H1 (cell line): ENCODE measurements around the gene STRIT1. TPM values are rescaled to one million over a fixed set of nuclear protein-coding genes. Genes with fewer than 3 reads are reported as not detected.

Experiments
- CTCF ChIA-PET: fragments of 300-600 bp; sonication (Branson Sonifier 250); formaldehyde crosslinking; loops from one replicate; lab custom pipeline; 2021; ENCODE audit not compliant: partially characterized antibody; lab: Charles Lee
- POLR2A ChIA-PET: fragments of 300-600 bp; sonication (Branson Sonifier 250); formaldehyde crosslinking; loops from one replicate; lab custom pipeline; 2021; ENCODE audit warnings: inconsistent platforms; ENCODE audit not compliant: partially characterized antibody; lab: Charles Lee
- DNase-seq, 2 experiments: peaks; one replicate each; pipeline versions ENCODE4 v3.0.0 to v3.0.0-alpha.2; 2010 to 2022; ENCODE audit warnings: low spot score in 2 of 2, low read depth in 1 of 2, mixed read lengths in 1 of 2
- FAIRE-seq: peaks from 2 replicates; lab custom pipeline; 2011; peaks lifted over from hg19 to GRCh38; lab: Jason Lieb, UNC
- H2AFZ ChIP-seq: 2 replicates; pipeline ENCODE4 v1.8.1; 2012; ENCODE audit warnings: low read length, inconsistent platforms
- H2AK5ac ChIP-seq: 2 replicates; pipeline ENCODE4 v1.6.1; 2013; ENCODE audit warnings: low read depth, low read length
- H2BK120ac ChIP-seq: replicated peaks from 2 replicates; pipeline ENCODE3; 2013; ENCODE audit warnings: low read depth, low read length, inconsistent platforms
- H2BK12ac ChIP-seq: 2 replicates; pipeline ENCODE4 v1.6.1; 2013; ENCODE audit warnings: low read depth, low read length
- H2BK15ac ChIP-seq: 2 replicates; pipeline ENCODE4 v1.6.1; 2013; ENCODE audit warnings: low read length
- H2BK20ac ChIP-seq: 2 replicates; pipeline ENCODE4 v1.6.1; 2013; ENCODE audit warnings: low read length
- H2BK5ac ChIP-seq: 2 replicates; pipeline ENCODE4 v1.6.1; 2013; ENCODE audit warnings: low read depth, low read length
- H3K14ac ChIP-seq: 2 replicates; pipeline ENCODE4 v1.6.1; 2013; ENCODE audit warnings: inconsistent platforms; ENCODE audit not compliant: insufficient read length
- H3K18ac ChIP-seq: 2 replicates; pipeline ENCODE4 v1.6.1; 2013; ENCODE audit warnings: low read length; ENCODE audit errors: extremely low read depth
- H3K23ac ChIP-seq: 2 replicates; pipeline ENCODE4 v1.6.1; 2013; ENCODE audit warnings: inconsistent platforms; ENCODE audit not compliant: insufficient read length
- H3K23me2 ChIP-seq: 2 replicates; pipeline ENCODE4 v1.6.1; 2013; ENCODE audit warnings: low read depth, low read length
- H3K27ac ChIP-seq: 2 replicates; pipeline ENCODE4 v1.6.1; 2011; ENCODE audit warnings: low read depth, low read length, inconsistent platforms
- H3K27me3 ChIP-seq, 4 experiments: replicated peaks in 1 of 4; 1 replicate in 1 of 4; 2 replicates in 3 of 4; pipeline versions ENCODE4 v1.6.1 to v1.8.1; 2011 to 2013; ENCODE audit warnings: low read length in 3 of 4, mild to moderate bottlenecking in 3 of 4, inconsistent platforms in 2 of 4, mixed read lengths in 2 of 4, moderate library complexity in 1 of 4; ENCODE audit not compliant: control insufficient read depth in 3 of 4, insufficient read depth in 3 of 4; ENCODE audit errors: extremely low read depth in 1 of 4
- H3K36me3 ChIP-seq, 4 experiments: 2 replicates each; pipeline versions ENCODE4 v1.6.1 to v1.8.1; 2011 to 2013; ENCODE audit warnings: mild to moderate bottlenecking in 4 of 4, low read length in 3 of 4, moderate library complexity in 2 of 4, control low read depth in 1 of 4, inconsistent platforms in 1 of 4; ENCODE audit not compliant: insufficient read depth in 4 of 4, control insufficient read depth in 2 of 4
- H3K4ac ChIP-seq: replicated peaks from 2 replicates; pipeline ENCODE3; 2013; ENCODE audit warnings: low read length, low read depth, mixed read lengths, inconsistent platforms; ENCODE audit not compliant: insufficient read length
- H3K4me1 ChIP-seq, 4 experiments: replicated peaks in 1 of 4; 1 replicate in 1 of 4; 2 replicates in 3 of 4; pipeline versions ENCODE4 v1.6.1 to v1.8.1; 2011 to 2013; ENCODE audit warnings: low read length in 3 of 4, inconsistent platforms in 2 of 4, mixed read lengths in 1 of 4; ENCODE audit not compliant: insufficient read depth in 4 of 4, control insufficient read depth in 3 of 4
- H3K4me2 ChIP-seq, 2 experiments: 2 replicates each; pipeline versions ENCODE4 v1.6.1 to v1.8.1; 2011 to 2013; ENCODE audit warnings: low read depth in 2 of 2, low read length in 2 of 2, control low read depth in 1 of 2, inconsistent platforms in 1 of 2, mild to moderate bottlenecking in 1 of 2; ENCODE audit not compliant: insufficient read depth in 1 of 2
- H3K4me3 ChIP-seq, 4 experiments: fragments of 200-600, 300-600 bp in 1 of 4; sonication (generic), shearing (Covaris generic), sonication (Bioruptor Twin) in 1 of 4; 2 replicates each; pipeline versions ENCODE4 v1.5.1 to v1.8.1; 2011 to 2016; ENCODE audit warnings: low read length in 4 of 4, low read depth in 3 of 4, control low read depth in 2 of 4, inconsistent platforms in 2 of 4, mild to moderate bottlenecking in 2 of 4, mixed read lengths in 1 of 4, moderate library complexity in 1 of 4; ENCODE audit not compliant: insufficient read depth in 2 of 4; ENCODE audit errors: extremely low read depth in 1 of 4
- H3K56ac ChIP-seq: replicated peaks from 2 replicates; pipeline ENCODE3; 2013; ENCODE audit warnings: low read depth, mild to moderate bottlenecking, mixed read lengths, low read length, inconsistent platforms; ENCODE audit not compliant: insufficient read length
- H3K79me1 ChIP-seq: 2 replicates; pipeline ENCODE4 v1.6.1; 2013; ENCODE audit warnings: low read depth, low read length, control low read depth
- H3K79me2 ChIP-seq, 2 experiments: 2 replicates each; pipeline versions ENCODE4 v1.6.1 to v1.8.1; 2012 to 2013; ENCODE audit warnings: low read length in 2 of 2, mild to moderate bottlenecking in 2 of 2, inconsistent platforms in 1 of 2; ENCODE audit not compliant: insufficient read depth in 2 of 2, control insufficient read depth in 1 of 2
- H3K9ac ChIP-seq, 4 experiments: replicated peaks in 1 of 4; 1 replicate in 1 of 4; 2 replicates in 3 of 4; pipeline versions ENCODE4 v1.6.1 to v1.8.1; 2011 to 2013; ENCODE audit warnings: low read depth in 3 of 4, low read length in 3 of 4, control low read depth in 2 of 4, mild to moderate bottlenecking in 2 of 4, moderate library complexity in 2 of 4, inconsistent platforms in 1 of 4; ENCODE audit errors: extremely low read depth in 1 of 4
- H3K9me3 ChIP-seq, 2 experiments: 2 replicates each; pipeline versions ENCODE4 v1.6.1 to v1.8.1; 2012 to 2013; ENCODE audit warnings: mild to moderate bottlenecking in 2 of 2, moderate library complexity in 2 of 2, control low read depth in 1 of 2, inconsistent platforms in 1 of 2, low read depth in 1 of 2, low read length in 1 of 2, mixed read lengths in 1 of 2; ENCODE audit not compliant: insufficient read depth in 2 of 2
- H4K20me1 ChIP-seq, 2 experiments: replicated peaks in 1 of 2; 2 replicates each; pipeline versions ENCODE3 to v1.8.1; 2011 to 2013; ENCODE audit warnings: inconsistent platforms in 2 of 2, low read length in 2 of 2, mild to moderate bottlenecking in 1 of 2; ENCODE audit not compliant: insufficient read depth in 2 of 2, control insufficient read depth in 1 of 2
- H4K5ac ChIP-seq: 2 replicates; pipeline ENCODE4 v1.6.1; 2013; ENCODE audit warnings: low read length, low read depth, mixed read lengths, inconsistent platforms; ENCODE audit not compliant: insufficient read length
- H4K8ac ChIP-seq: 2 replicates; pipeline ENCODE4 v1.8.0; 2013; ENCODE audit warnings: mild to moderate bottlenecking, moderate library complexity, low read length, inconsistent platforms; ENCODE audit not compliant: insufficient read depth; ENCODE audit errors: extremely low read depth
- H4K91ac ChIP-seq: replicated peaks from 2 replicates; pipeline ENCODE3; 2013; ENCODE audit warnings: low read length, mixed read lengths, inconsistent platforms; ENCODE audit not compliant: insufficient read length
- BCL11A ChIP-seq, 2 experiments: IDR thresholded peaks; one replicate each; pipeline ENCODE4 v1.6.1; 2011; ENCODE audit warnings: low read depth in 2 of 2, low read length in 2 of 2, mild to moderate bottlenecking in 2 of 2
- E2F6 ChIP-seq: IDR thresholded peaks from 2 replicates; pipeline ENCODE4 v1.6.1; 2012; ENCODE audit warnings: inconsistent platforms
- KDM1A ChIP-seq: fragments of 200-600, 300-600 bp; sonication (generic); IDR thresholded peaks from 2 replicates; pipeline ENCODE4 v1.7.1; 2016; ENCODE audit warnings: mild to moderate bottlenecking, low read length, borderline replicate concordance
- KDM4A ChIP-seq: IDR thresholded peaks from one replicate; pipeline ENCODE4 v1.7.1; 2012; ENCODE audit warnings: low read depth, mild to moderate bottlenecking, moderate library complexity, low read length, inconsistent platforms; ENCODE audit not compliant: severe bottlenecking
- POU5F1 ChIP-seq: IDR thresholded peaks from 2 replicates; pipeline ENCODE4 v1.6.1; 2011; ENCODE audit warnings: low read depth, mild to moderate bottlenecking, low read length, moderate library complexity
- TBP ChIP-seq: IDR thresholded peaks from 2 replicates; pipeline ENCODE4 v1.6.1; 2011; ENCODE audit warnings: low read depth, low read length, improper control_type of control experiment
- ZNF274 ChIP-seq: IDR thresholded peaks from 2 replicates; pipeline ENCODE4 v1.7.0; 2012; ENCODE audit warnings: low read length, borderline replicate concordance; ENCODE audit errors: extremely low read depth
- WGBS, 2 experiments: shearing (Covaris generic) in 1 of 2; methylation state at CpG; one replicate each; pipeline versions ENCODE4 v1.1.6 to v1.1.7; 2013 to 2015; ENCODE audit warnings: low lambda C conversion rate in 2 of 2, mixed read lengths in 2 of 2, inconsistent platforms in 1 of 2, low coverage in 1 of 2, missing lambda C conversion rate in 1 of 2; ENCODE audit not compliant: insufficient replicate concordance in 2 of 2, insufficient coverage in 1 of 2, insufficient read length in 1 of 2; ENCODE audit errors: extremely low coverage in 1 of 2, missing lambda C conversion rate in 1 of 2; 5-methylcytosine and 5-hydroxymethylcytosine counted together
- polyA plus RNA-seq, 7 experiments: library from polyadenylated mRNA; depleted of rRNA in 3 of 7; stranded (reverse) in 5 of 7; unstranded in 2 of 7; fragments of >200 nt in 5 of 7; fragments of 200-250 nt in 2 of 7; gene quantifications; 1 replicate in 5 of 7; 2 replicates in 1 of 7; 4 replicates in 1 of 7; pipeline versions ENCODE4 v1.2.1 to v1.2.3, GENCODE V29; 2011 to 2013; ENCODE audit warnings: missing spikeins in 2 of 7, mixed read lengths in 2 of 7
- total RNA-seq: library from RNA; stranded (reverse); fragmentation: NEBNext Ultra II Directional; extraction: Animal tissue kit (Norgen Biotek cat#: 25700); gene quantifications from 2 replicates; pipeline ENCODE4 v1.2.1, GENCODE V29; 2021

Gene STRIT1
- total and polyA plus RNA-seq, 2 of the 8 experiments (the other 6 are each of a cell fraction or from before 2014, with no cell fraction given), result 0.15 to 0.47 TPM

GRCh38 chr3:155321418-155321817, 27.9 kb upstream of the STRIT1 start:
- Histone ChIP-seq H3K9ac (no peak overlapping the region), H3K9me3 (no peaks in the 10 kb centered on the region), H3K27me3 (no peaks in the 10 kb centered on the region), H4K20me1 (no peaks in the 10 kb centered on the region), H3K4ac (no peak overlapping the region), H3K23ac (no peak overlapping the region), H2BK15ac (no peak overlapping the region), H3K79me1 (no peaks in the 10 kb centered on the region), H3K14ac (no peak overlapping the region), H2BK120ac (no peak overlapping the region), H3K23me2 (0 out of 2 replicates have a peak, but pooled peaks cover 2% of the 10 kb centered on the region), H3K27ac (no peak overlapping the region), H3K18ac (no peak overlapping the region), H2BK12ac (no peak overlapping the region), H2AK5ac (no peak overlapping the region), H2AFZ (no peak overlapping the region), H3K36me3 (no peaks in the 10 kb centered on the region), H2BK20ac (no peak overlapping the region), H3K79me2 (no peaks in the 10 kb centered on the region), H3K56ac (no peak overlapping the region)
- DNase-seq (no peak), FAIRE-seq (no peak)
- CTCF ChIA-PET, result interaction anchor here (1.1 to 6.2 kb wide), 10 partner anchors 12 to 563 kb away, joined by 3 to 37 read pairs (median 4); no protein-coding TSS in a partner anchor
- no peak for TF ChIP-seq KDM4A
- no peak for TF ChIP-seq ZNF274
- no peak for TF ChIP-seq BCL11A (IDR thresholded peaks at IDR 0.05; ENCODE audit: low read depth in 2 of 2, low read length in 2 of 2)
- no peak for TF ChIP-seq TBP
- no peak for TF ChIP-seq E2F6
- no peak for TF ChIP-seq KDM1A
- no peak for TF ChIP-seq POU5F1
- TF ChIP-seq, all 59 proteins: peak for 0
- no peak overlapping the region for H4K5ac ChIP-seq
- H4K91ac ChIP-seq, result no peak overlapping the region
- H4K8ac ChIP-seq, result no peak overlapping the region
- no peak overlapping the region for H2BK5ac ChIP-seq
- no peaks in the 10 kb centered on the region for H3K4me1 ChIP-seq
- POLR2A ChIA-PET, result no interaction called here
- H3K4me2 ChIP-seq, result no peak overlapping the region
- 85% methylated on average over 2 of the region's 2 CpGs; no CpG with 5 or more reads in 1 of the 2 experiments for WGBS, 2 experiments
- no peak overlapping the region for H3K4me3 ChIP-seq
